Effector memory CD8-positive, alpha-beta T cell (primary cell): ENCODE results near the gene NAA80.

Experiments
- ATAC-seq: fragments of 150-1000 bp; cut with Tn5 transposase; replicated peaks from 2 replicates; pipeline ENCODE4 v1.10.0; 2021; ENCODE audit warnings: mild to moderate bottlenecking, moderate library complexity
- DNase-seq, 3 experiments: peaks; one replicate each; pipeline ENCODE4 v3.0.0; 2021
- H3K27ac Mint-ChIP-seq, 2 donors: one replicate each; pipeline ENCODE4 v1.8.0; 2022; ENCODE audit warnings: mild to moderate bottlenecking in 2 of 2, mixed read lengths in 2 of 2, moderate library complexity in 2 of 2
- H3K27me3 Mint-ChIP-seq, 2 donors: one replicate each; pipeline ENCODE4 v1.8.0; 2022; ENCODE audit warnings: mixed read lengths in 2 of 2
- H3K36me3 Mint-ChIP-seq: one replicate; pipeline ENCODE4 v1.8.0; 2022; ENCODE audit warnings: mild to moderate bottlenecking, moderate library complexity, mixed read lengths; ENCODE audit not compliant: insufficient read depth
- H3K4me1 Mint-ChIP-seq, 2 donors: one replicate each; pipeline ENCODE4 v1.8.0; 2022; ENCODE audit warnings: low read depth in 2 of 2, mixed read lengths in 2 of 2
- H3K4me3 Mint-ChIP-seq, 2 donors: one replicate each; pipeline ENCODE4 v1.8.0; 2022; ENCODE audit warnings: mild to moderate bottlenecking in 2 of 2, mixed read lengths in 2 of 2, moderate library complexity in 2 of 2
- H3K9me3 Mint-ChIP-seq, 2 donors: one replicate each; pipeline ENCODE4 v1.8.0; 2022; ENCODE audit warnings: mixed read lengths in 2 of 2

The NAA80 gene

DNA sequence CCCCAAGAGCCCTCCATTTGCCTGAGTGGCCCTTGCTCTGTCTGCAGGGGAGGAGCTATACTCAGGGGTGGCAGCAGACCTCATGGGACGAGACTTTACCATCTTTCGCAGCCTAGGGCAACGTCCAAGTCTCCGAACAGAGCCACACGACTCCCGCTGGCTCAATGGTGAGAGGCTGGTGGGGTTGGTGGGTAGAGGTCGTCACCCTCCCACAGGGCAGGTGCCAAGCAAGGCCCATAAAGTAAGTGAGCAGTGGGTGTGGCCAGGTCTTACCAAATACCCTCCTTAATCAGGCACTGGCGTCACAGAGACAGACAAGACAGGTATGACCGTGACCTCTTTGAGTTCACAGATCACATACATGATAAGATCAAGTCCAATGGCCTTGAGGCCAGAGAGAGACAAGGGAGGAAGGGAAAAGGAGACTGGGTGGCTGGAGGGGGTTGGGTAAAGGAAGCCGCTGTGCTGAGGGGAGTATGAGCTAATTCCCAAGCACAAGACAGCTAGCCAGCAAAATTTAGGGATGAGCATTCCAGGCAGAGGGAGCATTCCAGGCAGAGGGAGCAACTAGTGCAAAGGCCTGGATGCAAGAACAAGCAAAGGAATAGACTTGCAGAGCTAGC lies 27.8 kb downstream of the NAA80 start:
- peaks cover 31 to 38% of the 10 kb centered on the region in 2 donors for H3K27me3 Mint-ChIP-seq
- H3K9me3 Mint-ChIP-seq, result no peaks in the 10 kb centered on the region
- ATAC-seq (no peak), DNase-seq (no peak)
- H3K4me1 Mint-ChIP-seq, result peaks cover 22% of the 10 kb centered on the region in 2 donors
- H3K27ac Mint-ChIP-seq, result no peak overlapping the region
- peak overlapping the region in 1 of 2 donors; percentile 27 for H3K4me3 Mint-ChIP-seq
- peaks cover 20% of the 10 kb centered on the region for H3K36me3 Mint-ChIP-seq

DNA sequence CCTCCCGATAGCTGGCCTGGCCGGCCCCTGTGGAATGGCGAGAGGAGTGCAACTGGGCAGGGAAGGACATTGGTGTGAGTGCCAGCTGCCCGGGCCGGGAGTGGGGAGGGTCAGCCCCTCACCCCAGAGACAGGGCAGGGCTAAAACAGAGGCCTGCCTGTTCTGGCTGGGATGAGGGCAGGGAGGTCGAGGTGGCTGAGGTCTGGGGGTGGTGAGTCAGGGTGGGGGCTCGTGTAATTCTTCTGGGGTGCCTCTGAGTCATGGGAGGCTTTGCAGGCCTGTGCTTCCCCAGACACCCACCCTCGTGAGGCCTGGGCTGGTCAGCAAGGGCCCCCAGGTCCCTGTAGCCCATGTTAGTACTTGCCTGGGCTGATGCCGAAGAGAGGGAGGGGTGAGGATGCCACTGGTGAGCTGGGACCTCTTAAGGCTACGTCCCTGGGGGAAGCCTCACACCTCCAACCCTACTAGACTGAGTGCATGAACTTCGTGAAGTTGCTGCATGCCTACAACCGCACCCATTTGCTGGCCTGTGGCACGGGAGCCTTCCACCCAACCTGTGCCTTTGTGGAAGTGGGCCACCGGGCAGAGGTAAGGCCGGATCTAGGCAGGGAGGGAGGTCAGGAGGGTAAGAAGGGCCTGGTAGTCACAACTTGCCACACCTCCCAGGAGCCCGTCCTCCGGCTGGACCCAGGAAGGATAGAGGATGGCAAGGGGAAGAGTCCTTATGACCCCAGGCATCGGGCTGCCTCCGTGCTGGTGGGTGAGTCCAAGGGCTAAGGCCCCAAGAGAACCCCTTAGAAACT lies 28.6 kb downstream of the NAA80 start:
- DNase-seq, result no peak
- H3K27ac Mint-ChIP-seq, result no peak overlapping the region

DNA sequence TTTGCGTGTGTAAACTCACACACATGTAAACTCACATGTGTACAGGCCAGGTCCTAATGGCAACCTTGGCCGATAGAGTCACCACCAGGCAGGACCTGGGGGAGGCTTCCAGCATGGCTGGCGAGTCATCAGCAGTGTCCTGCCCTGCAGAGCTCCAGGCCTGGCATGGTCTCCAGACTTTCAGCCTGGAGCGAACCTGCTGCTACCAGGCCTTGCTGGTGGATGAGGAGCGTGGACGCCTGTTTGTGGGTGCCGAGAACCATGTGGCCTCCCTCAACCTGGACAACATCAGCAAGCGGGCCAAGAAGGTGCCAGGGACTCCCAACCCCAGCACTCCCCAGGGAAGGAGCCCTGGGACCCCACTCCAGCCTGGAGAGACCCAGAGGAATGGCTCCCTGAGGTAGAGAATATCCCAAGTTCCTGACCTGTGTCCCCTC lies 29.2 kb downstream of the NAA80 start:
- Mint-ChIP-seq H3K4me1 (peaks cover 12 to 16% of the 10 kb centered on the region in 2 donors), H3K9me3 (no peaks in the 10 kb centered on the region), H3K27me3 (peaks cover 17 to 24% of the 10 kb centered on the region in 2 donors), H3K27ac (no peak overlapping the region), H3K36me3 (peaks cover 19% of the 10 kb centered on the region), H3K4me3 (no peak overlapping the region)
- ATAC-seq (no peak), DNase-seq (no peak)

More for the DNA sequence above, 28.6 kb downstream of the NAA80 start:
- no peak for ATAC-seq
- H3K27me3 Mint-ChIP-seq, result peaks cover 23 to 30% of the 10 kb centered on the region in 2 donors
- no peaks in the 10 kb centered on the region for H3K9me3 Mint-ChIP-seq
- H3K4me1 Mint-ChIP-seq, result peaks cover 16 to 19% of the 10 kb centered on the region in 2 donors
- peaks cover 20% of the 10 kb centered on the region for H3K36me3 Mint-ChIP-seq
- no peak overlapping the region for H3K4me3 Mint-ChIP-seq

DNA sequence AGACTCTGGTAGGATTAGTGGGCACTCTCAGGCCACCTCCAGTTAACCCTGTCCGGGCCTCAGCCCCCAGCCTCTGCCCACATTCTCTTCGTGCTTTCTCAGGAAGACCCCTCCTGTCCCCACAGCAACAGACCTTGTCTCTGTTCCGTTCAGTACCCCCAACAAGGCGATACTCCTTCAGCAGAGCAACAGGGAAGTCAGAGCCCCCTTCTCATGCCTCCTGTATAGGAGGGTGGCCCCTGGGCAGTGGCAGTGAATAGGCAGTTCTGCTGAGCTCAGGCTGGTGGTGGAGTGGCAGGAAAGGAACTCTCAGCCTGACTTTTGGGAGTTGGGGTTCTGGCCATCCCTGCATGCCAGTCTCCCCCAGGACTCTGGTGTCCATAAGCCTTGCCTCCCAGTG lies 29.7 kb downstream of the NAA80 start:
- ATAC-seq, result no peak
- H3K9me3 Mint-ChIP-seq, result no peaks in the 10 kb centered on the region
- H3K27me3 Mint-ChIP-seq, result peaks cover 12 to 19% of the 10 kb centered on the region in 2 donors
- H3K4me1 Mint-ChIP-seq, result peaks cover 10 to 12% of the 10 kb centered on the region in 2 donors
- no peak for DNase-seq
- H3K27ac Mint-ChIP-seq, result no peak overlapping the region
- peaks cover 20% of the 10 kb centered on the region for H3K36me3 Mint-ChIP-seq
- no peak overlapping the region for H3K4me3 Mint-ChIP-seq

DNA sequence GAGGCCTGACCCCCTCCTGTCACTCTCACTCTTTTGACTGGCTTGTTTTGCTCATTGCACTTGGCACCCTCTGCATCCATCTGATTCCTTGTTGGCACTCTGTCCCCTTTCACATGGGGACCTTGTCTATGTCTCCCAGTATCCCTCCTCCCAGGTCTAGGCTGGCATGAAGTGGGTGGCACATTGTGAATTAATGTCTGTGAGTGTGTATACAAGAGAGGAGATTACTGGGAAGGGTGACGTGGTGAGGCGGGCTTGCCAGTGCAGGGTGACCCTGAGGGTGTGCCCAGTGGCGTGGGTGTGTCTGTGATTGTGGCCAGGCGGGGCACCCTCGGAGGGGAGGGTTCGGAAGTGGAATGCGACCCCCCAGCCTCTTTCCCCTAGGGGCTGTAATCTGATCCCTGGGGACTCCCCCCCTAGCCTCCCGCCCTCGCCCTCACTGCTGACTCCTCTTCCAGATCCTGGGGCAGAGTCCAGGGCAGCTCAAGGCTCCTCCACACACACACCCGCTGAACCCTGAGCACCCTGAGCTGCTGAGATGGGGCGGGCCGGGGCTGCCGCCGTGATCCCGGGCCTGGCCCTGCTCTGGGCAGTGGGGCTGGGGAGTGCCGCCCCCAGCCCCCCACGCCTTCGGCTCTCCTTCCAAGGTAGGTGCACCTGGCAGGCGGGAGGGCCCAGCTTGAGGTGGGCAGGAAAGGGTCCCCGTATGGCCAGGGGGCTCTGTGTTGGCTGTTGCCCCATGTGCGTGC lies 30.3 kb downstream of the NAA80 start, which contains the start of gene SEMA3B:
Gene SEMA3B (plus strand): TSS at position 445 of the 749 bp plus-strand sequence. CDS start 94 bp downstream, at position 539.
- H3K27ac Mint-ChIP-seq, result no peak within 1 kb of the TSS
- peaks cover 5 to 8% of the 10 kb centered on the region in 2 donors for H3K4me1 Mint-ChIP-seq
- peaks cover 20% of the 10 kb centered on the region for H3K36me3 Mint-ChIP-seq
- peaks cover 7 to 13% of the 10 kb centered on the region in 2 donors for H3K27me3 Mint-ChIP-seq
- no peak for DNase-seq
- no peak for ATAC-seq
- H3K9me3 Mint-ChIP-seq, result no peaks in the 10 kb centered on the region
- no peak within 1 kb of the TSS for H3K4me3 Mint-ChIP-seq

DNA sequence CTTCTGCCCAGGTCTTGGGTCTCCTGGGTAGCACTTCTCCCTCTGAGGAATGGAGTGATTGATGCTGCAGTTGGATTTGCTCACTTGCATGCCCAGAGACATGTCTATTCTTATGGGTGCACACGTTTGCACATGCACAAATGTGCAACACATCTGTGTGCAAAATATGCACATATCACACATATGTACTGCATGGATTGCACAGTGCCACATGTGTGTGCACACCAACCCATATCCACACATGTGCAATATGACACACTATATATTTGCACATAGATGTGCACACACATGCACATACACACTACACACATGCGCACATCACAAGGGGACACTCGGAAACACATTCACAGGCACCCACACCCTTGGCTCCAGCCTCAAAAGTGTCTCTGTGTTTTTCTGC lies 30.9 kb downstream of the NAA80 start:
- Mint-ChIP-seq H3K4me3 (no peak overlapping the region), H3K4me1 (peaks cover 4 to 8% of the 10 kb centered on the region in 2 donors), H3K27ac (no peak overlapping the region), H3K27me3 (peaks cover 5 to 7% of the 10 kb centered on the region in 2 donors), H3K9me3 (no peaks in the 10 kb centered on the region), H3K36me3 (peaks cover 25% of the 10 kb centered on the region)
- no peak for ATAC-seq
- DNase-seq, result no peak

DNA sequence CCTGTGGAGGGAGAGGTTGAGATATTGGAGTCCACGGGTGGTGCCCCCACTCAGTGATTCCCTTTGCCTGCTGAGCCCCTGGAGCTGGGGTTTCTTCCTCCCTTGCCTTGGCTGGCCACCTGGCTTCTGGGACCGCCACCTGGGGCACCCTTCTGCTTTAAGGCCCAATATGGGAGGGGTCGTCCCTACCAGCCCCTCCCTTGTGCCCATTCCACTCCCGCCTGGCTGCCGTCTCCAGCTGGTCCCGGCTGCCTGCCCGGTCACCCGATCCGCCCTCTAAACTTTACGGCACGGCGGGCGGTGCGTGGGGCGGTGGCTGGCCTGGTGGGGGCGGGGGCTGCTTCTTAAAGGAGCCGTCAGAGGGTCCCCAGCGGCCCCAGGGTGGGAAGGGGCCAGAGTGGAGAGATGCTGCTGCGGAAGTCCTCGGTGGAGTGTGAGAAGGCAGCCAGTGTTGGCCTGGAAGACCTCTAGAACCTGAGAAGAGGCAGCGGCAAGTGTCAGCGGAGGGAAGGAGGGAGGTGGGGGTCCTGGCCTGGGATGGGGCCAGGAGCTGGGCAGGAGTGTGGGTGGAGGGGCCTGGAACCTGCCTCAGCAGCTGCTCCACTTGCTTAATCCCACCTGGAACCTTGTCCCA lies 31.8 kb downstream of the NAA80 start:
- H3K4me3 Mint-ChIP-seq, result no peak overlapping the region
- no peak overlapping the region for H3K27ac Mint-ChIP-seq
- peaks cover 0 to 4% of the 10 kb centered on the region in 2 donors for H3K4me1 Mint-ChIP-seq
- H3K36me3 Mint-ChIP-seq, result peaks cover 20% of the 10 kb centered on the region
- no peaks in the 10 kb centered on the region for H3K27me3 Mint-ChIP-seq
- no peak for DNase-seq
- no peaks in the 10 kb centered on the region for H3K9me3 Mint-ChIP-seq
- ATAC-seq, result no peak

DNA sequence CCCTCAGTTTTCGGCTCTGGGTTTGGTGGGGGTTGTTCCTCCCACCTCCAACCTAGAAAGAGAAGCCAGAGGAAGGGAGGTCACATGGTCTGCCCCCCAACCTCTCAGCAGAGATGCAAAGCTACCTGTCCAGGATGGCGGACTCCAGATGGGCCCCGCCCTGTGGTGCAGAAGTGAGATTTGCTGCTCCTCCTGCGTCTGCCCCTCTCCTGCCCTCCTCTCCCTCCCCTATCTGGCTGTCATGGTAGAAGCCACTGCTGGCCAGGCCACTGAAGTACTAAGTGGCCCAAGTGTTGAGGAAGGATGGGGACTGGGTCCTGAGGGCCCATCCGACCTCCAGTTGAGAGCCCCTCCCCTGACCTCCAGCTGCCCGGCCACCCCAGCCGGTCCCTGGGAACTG lies 32.4 kb downstream of the NAA80 start:
- no peaks in the 10 kb centered on the region for H3K9me3 Mint-ChIP-seq
- no peak for DNase-seq

DNA sequence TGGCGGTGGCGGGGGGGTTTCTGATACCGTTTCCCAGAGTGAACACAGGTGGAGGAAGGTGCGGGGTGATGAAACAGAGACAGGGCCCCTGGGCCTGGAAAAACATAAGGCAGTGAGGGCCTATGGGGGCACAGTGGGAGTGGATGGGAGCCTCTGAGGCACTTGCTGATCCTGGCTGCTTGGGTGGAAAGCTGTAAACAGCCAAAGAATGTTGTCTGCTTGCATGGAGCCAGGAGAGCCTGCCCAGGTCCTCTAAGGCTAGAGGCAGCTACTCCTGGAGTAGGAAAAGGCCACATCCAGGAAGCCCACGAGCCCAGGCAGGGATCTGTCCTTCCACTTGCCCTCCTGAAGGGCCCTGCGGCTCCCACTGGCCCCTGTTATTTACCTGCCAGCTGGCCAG lies 33.2 kb downstream of the NAA80 start:
- no peaks in the 10 kb centered on the region for H3K9me3 Mint-ChIP-seq
- H3K27me3 Mint-ChIP-seq, result no peaks in the 10 kb centered on the region
- no peak overlapping the region for H3K4me3 Mint-ChIP-seq
- H3K36me3 Mint-ChIP-seq, result peaks cover 18% of the 10 kb centered on the region
- DNase-seq, result no peak
- H3K4me1 Mint-ChIP-seq, result peaks cover 0 to 2% of the 10 kb centered on the region in 2 donors
- ATAC-seq, result no peak
- H3K27ac Mint-ChIP-seq, result peak overlapping the region in 1 of 2 donors; percentile 75

More for the DNA sequence above, 32.4 kb downstream of the NAA80 start:
- peaks cover 17% of the 10 kb centered on the region for H3K36me3 Mint-ChIP-seq
- H3K27me3 Mint-ChIP-seq, result no peaks in the 10 kb centered on the region
- H3K27ac Mint-ChIP-seq, result no peak overlapping the region
- H3K4me1 Mint-ChIP-seq, result peaks cover 0 to 3% of the 10 kb centered on the region in 2 donors
- no peak overlapping the region for H3K4me3 Mint-ChIP-seq
- ATAC-seq, result no peak

DNA sequence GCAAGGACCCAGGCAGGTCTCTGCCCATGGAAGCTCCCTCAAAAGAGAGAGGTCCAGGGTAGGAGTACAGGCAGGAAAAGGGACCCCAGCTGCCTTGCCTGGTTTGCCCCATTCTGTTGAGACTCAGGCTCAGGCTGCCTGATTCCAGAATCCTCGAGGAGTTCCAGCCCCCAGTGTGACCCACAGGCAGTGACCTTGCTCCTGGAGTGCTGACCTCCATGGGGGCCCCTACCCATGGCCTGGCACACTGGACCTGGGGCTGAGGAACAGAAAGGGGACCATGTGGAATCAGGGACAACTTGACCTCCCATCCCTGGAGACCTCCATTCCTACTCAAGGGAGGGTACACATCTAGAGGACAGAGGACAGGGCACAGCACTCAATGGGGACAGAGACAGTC lies 33.6 kb downstream of the NAA80 start:
- H3K4me1 Mint-ChIP-seq, result peaks cover 0 to 2% of the 10 kb centered on the region in 2 donors
- peaks cover 22% of the 10 kb centered on the region for H3K36me3 Mint-ChIP-seq
- ATAC-seq (no peak), DNase-seq (no peak)
- H3K27me3 Mint-ChIP-seq, result no peaks in the 10 kb centered on the region
- H3K4me3 Mint-ChIP-seq, result no peak overlapping the region
- peak overlapping the region in 1 of 2 donors; percentile 75 for H3K27ac Mint-ChIP-seq
- H3K9me3 Mint-ChIP-seq, result no peaks in the 10 kb centered on the region

DNA sequence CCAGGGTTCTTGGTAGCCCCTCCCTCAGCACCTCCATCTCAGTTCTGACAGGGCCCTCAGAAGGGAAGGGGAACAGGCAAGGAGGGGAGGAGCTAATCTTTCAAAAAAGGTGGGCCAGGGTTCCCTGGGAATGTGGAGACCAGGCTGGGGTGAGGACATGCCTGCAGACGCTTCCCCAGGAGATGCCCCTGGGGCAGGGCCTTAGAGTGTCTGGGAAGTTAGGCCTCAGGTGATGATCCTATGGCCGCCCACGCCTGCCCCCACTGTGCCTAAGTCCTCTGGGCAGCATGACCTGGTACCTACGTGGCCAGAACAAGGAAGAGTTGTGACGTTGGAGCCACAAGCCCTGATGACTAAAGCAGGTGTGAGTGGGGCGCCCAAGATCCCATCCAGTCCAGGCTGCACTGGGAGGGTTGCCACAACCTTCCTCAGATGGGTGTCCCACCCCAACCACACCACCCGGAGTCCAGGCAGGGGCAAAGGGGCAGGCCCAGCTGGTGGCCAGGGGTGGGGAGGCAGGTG lies 34.2 kb downstream of the NAA80 start:
- Mint-ChIP-seq H3K27ac (no peak overlapping the region), H3K36me3 (peaks cover 24% of the 10 kb centered on the region), H3K27me3 (no peaks in the 10 kb centered on the region), H3K4me1 (peaks cover 0 to 2% of the 10 kb centered on the region in 2 donors), H3K9me3 (no peaks in the 10 kb centered on the region), H3K4me3 (no peak overlapping the region)
- DNase-seq, result no peak
- no peak for ATAC-seq

DNA sequence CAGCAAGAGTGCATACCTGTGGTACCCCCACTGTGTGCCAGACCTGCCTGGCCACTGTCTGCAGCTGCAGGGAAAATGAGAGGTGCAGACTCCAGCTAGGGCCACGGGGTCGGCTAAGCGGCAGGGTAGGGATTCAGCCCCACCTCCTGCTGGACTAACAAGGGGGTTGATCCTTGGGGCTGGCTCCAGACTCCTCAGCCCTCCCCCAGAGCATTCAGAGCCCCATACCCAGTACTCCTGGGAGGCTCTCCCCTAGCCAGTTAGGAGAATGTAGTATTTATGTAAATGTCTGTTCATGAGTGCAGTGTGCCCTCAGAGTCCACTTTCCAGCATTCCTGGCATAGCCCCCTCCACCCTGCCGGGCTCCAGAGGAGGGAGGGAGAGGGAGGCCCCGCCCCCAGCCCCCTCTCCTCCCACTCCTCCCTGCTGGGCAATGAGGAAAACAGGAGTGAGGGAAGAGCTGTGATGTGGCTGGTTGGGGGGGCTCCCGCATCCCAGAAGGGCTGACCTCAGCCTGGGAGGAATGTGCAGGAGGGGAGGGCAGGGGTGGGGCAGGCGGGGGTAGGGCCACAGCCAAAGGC lies 34.7 kb downstream of the NAA80 start:
- Mint-ChIP-seq H3K9me3 (no peaks in the 10 kb centered on the region), H3K4me1 (peaks cover 4 to 5% of the 10 kb centered on the region in 2 donors), H3K27me3 (no peaks in the 10 kb centered on the region), H3K4me3 (no peak overlapping the region), H3K27ac (peak overlapping the region; percentile 31 to 55), H3K36me3 (peaks cover 29% of the 10 kb centered on the region)
- DNase-seq, result no peak
- ATAC-seq, result no peak
